GM12891 (cell line): ENCODE measurements around the gene GPR149.

Experiments
- POLR2A ChIP-seq: IDR thresholded peaks from 2 replicates; pipeline ENCODE4 v1.6.1; 2011; ENCODE audit warnings: low read depth, low read length, control low read depth
- POLR2AphosphoS5 ChIP-seq: IDR thresholded peaks from 2 replicates; pipeline ENCODE4 v1.6.1; 2011; ENCODE audit warnings: low read depth, low read length, control low read depth

GRCh38 chr3:154364849-154365248, 65.1 kb downstream of the GPR149 start:
- TF ChIP-seq POLR2AphosphoS5 (no peak), POLR2A (no peak)
